ENCODE results near the gene SNX8. TPM values are rescaled to one million over a fixed set of nuclear protein-coding genes. Genes with fewer than 3 reads are reported as not detected.
A peak's percentile ranks its signal among the peaks of the same experiment; 100 is the strongest.

SNX8 gene
- total RNA-seq, 2 donors from 2014 or later, result 23.7 to 31.8 TPM

- ATAC-seq (replicated peaks), result no peak
- H3K4me3 Mint-ChIP-seq, result peak overlapping the region; percentile 93
- H3K9me3 Mint-ChIP-seq, result no peaks in the 10 kb centered on the region
- H3K27me3 Mint-ChIP-seq, result no peaks in the 10 kb centered on the region
- no peaks in the 10 kb centered on the region for H3K4me1 Mint-ChIP-seq
- peaks cover 15% of the 10 kb centered on the region for H3K36me3 Mint-ChIP-seq (ENCODE audit: low read depth)
- H3K27ac Mint-ChIP-seq, result no peak overlapping the region
These were observed 70.8 kb downstream of the SNX8 start for GRCh38 chr7:2243458-2243857.

GRCh38 chr7:2242541-2243429, 71.5 kb downstream of the SNX8 start:
- Mint-ChIP-seq H3K4me1 (no peaks in the 10 kb centered on the region), H3K9me3 (no peaks in the 10 kb centered on the region), H3K27ac (peak overlapping the region; percentile 87), H3K4me3 (peak overlapping the region; percentile 93), H3K36me3 (ENCODE audit: low read depth) (peaks cover 22% of the 10 kb centered on the region), H3K27me3 (no peaks in the 10 kb centered on the region)
- peak; percentile 50 for ATAC-seq (replicated peaks)

- peaks cover 31% of the 10 kb centered on the region for H3K36me3 Mint-ChIP-seq (ENCODE audit: low read depth)
- ATAC-seq (replicated peaks), result peak; percentile 97
- no peaks in the 10 kb centered on the region for H3K27me3 Mint-ChIP-seq
- peak within 1 kb of the TSS; percentile 87 for H3K27ac Mint-ChIP-seq
- peak within 1 kb of the TSS; percentile 93 for H3K4me3 Mint-ChIP-seq
- H3K9me3 Mint-ChIP-seq, result no peaks in the 10 kb centered on the region
- H3K4me1 Mint-ChIP-seq, result no peaks in the 10 kb centered on the region
These were observed 72.4 kb downstream of the SNX8 start, which contains the start of the genes MRM2 and NUDT1 for GRCh38 chr7:2241580-2242540. MRM2 (minus strand) TSS chr7:2242205; CDS start chr7:2242169, 36 bp downstream. NUDT1 (plus strand) TSS chr7:2242226; CDS start chr7:2244575, 2,349 bp downstream.

GRCh38 chr7:2239242-2239641, 75.0 kb downstream of the SNX8 start:
- Mint-ChIP-seq H3K36me3 (ENCODE audit: low read depth) (peaks cover 56% of the 10 kb centered on the region), H3K4me1 (no peaks in the 10 kb centered on the region), H3K27me3 (no peaks in the 10 kb centered on the region), H3K27ac (no peak overlapping the region), H3K4me3 (no peak overlapping the region), H3K9me3 (no peaks in the 10 kb centered on the region)
- ATAC-seq (replicated peaks), result no peak

- Mint-ChIP-seq H3K4me3 (no peak overlapping the region), H3K27me3 (no peaks in the 10 kb centered on the region), H3K4me1 (no peaks in the 10 kb centered on the region), H3K36me3 (ENCODE audit: low read depth) (peaks cover 64% of the 10 kb centered on the region), H3K9me3 (no peaks in the 10 kb centered on the region), H3K27ac (no peak overlapping the region)
- no peak for ATAC-seq (replicated peaks)
These were observed 77.1 kb downstream of the SNX8 start for GRCh38 chr7:2237109-2237602.

- ATAC-seq (replicated peaks), result no peak
- Mint-ChIP-seq H3K4me1 (peaks cover 9% of the 10 kb centered on the region), H3K27ac (peak overlapping the region; percentile 92), H3K27me3 (no peaks in the 10 kb centered on the region), H3K9me3 (no peaks in the 10 kb centered on the region), H3K36me3 (ENCODE audit: low read depth) (peaks cover 66% of the 10 kb centered on the region), H3K4me3 (peak overlapping the region; percentile 91)
These were observed 80.3 kb downstream of the SNX8 start for GRCh38 chr7:2233926-2234325.

- Mint-ChIP-seq H3K9me3 (no peaks in the 10 kb centered on the region), H3K4me1 (peaks cover 9% of the 10 kb centered on the region), H3K36me3 (ENCODE audit: low read depth) (peaks cover 61% of the 10 kb centered on the region), H3K27ac (peak within 1 kb of the TSS; percentile 92), H3K4me3 (peak within 1 kb of the TSS; percentile 91), H3K27me3 (no peaks in the 10 kb centered on the region)
- ATAC-seq (replicated peaks), result peak; percentile 96
These were observed 81.3 kb downstream of the SNX8 start, which contains the start of gene MAD1L1 for GRCh38 chr7:2232766-2233520. MAD1L1 (minus strand) TSS chr7:2232945; CDS start chr7:2230133, 2,812 bp downstream.

- H3K9me3 Mint-ChIP-seq, result no peaks in the 10 kb centered on the region
- peak overlapping the region; percentile 91 for H3K4me3 Mint-ChIP-seq
- peak; percentile 61 for ATAC-seq (replicated peaks)
- peak overlapping the region; percentile 78 for H3K27ac Mint-ChIP-seq
- peaks cover 9% of the 10 kb centered on the region for H3K4me1 Mint-ChIP-seq
- peaks cover 58% of the 10 kb centered on the region for H3K36me3 Mint-ChIP-seq (ENCODE audit: low read depth)
- H3K27me3 Mint-ChIP-seq, result no peaks in the 10 kb centered on the region
These were observed 82.1 kb downstream of the SNX8 start for GRCh38 chr7:2231992-2232765.

- ATAC-seq (replicated peaks), result no peak
- Mint-ChIP-seq H3K36me3 (ENCODE audit: low read depth) (peaks cover 54% of the 10 kb centered on the region), H3K27me3 (no peaks in the 10 kb centered on the region), H3K4me3 (no peak overlapping the region), H3K27ac (no peak overlapping the region), H3K9me3 (no peaks in the 10 kb centered on the region), H3K4me1 (peaks cover 9% of the 10 kb centered on the region)
These were observed 83.4 kb downstream of the SNX8 start for GRCh38 chr7:2230882-2231281.

- H3K4me1 Mint-ChIP-seq, result peaks cover 9% of the 10 kb centered on the region
- peak overlapping the region; percentile 7 for H3K4me3 Mint-ChIP-seq
- H3K9me3 Mint-ChIP-seq, result no peaks in the 10 kb centered on the region
- no peaks in the 10 kb centered on the region for H3K27me3 Mint-ChIP-seq
- H3K27ac Mint-ChIP-seq, result no peak overlapping the region
- ATAC-seq (replicated peaks), result no peak
- peaks cover 54% of the 10 kb centered on the region for H3K36me3 Mint-ChIP-seq (ENCODE audit: low read depth)
These were observed 84.0 kb downstream of the SNX8 start for GRCh38 chr7:2230226-2230625.

- no peak for ATAC-seq (replicated peaks)
- Mint-ChIP-seq H3K4me3 (no peak overlapping the region), H3K4me1 (peaks cover 9% of the 10 kb centered on the region), H3K9me3 (no peaks in the 10 kb centered on the region), H3K36me3 (ENCODE audit: low read depth) (peaks cover 50% of the 10 kb centered on the region), H3K27ac (no peak overlapping the region), H3K27me3 (no peaks in the 10 kb centered on the region)
These were observed 84.8 kb downstream of the SNX8 start for GRCh38 chr7:2229467-2229866.

- Mint-ChIP-seq H3K27ac (no peak overlapping the region), H3K36me3 (ENCODE audit: low read depth) (peaks cover 51% of the 10 kb centered on the region), H3K4me3 (no peak overlapping the region), H3K27me3 (no peaks in the 10 kb centered on the region), H3K9me3 (no peaks in the 10 kb centered on the region), H3K4me1 (peaks cover 9% of the 10 kb centered on the region)
- ATAC-seq (replicated peaks), result no peak
These were observed 85.3 kb downstream of the SNX8 start for GRCh38 chr7:2228921-2229320.

- no peaks in the 10 kb centered on the region for H3K9me3 Mint-ChIP-seq
- peaks cover 46% of the 10 kb centered on the region for H3K36me3 Mint-ChIP-seq (ENCODE audit: low read depth)
- H3K4me1 Mint-ChIP-seq, result peaks cover 9% of the 10 kb centered on the region
- no peak for ATAC-seq (replicated peaks)
- no peak overlapping the region for H3K4me3 Mint-ChIP-seq
- H3K27me3 Mint-ChIP-seq, result no peaks in the 10 kb centered on the region
- H3K27ac Mint-ChIP-seq, result no peak overlapping the region
These were observed 86.5 kb downstream of the SNX8 start for GRCh38 chr7:2227699-2228098.
